ENCODE measurements around the gene ZGPAT.

Gene ZGPAT

GRCh38 chr20:63734946-63735858 is 27.4 kb downstream of the ZGPAT start:
- no peak for DNase-seq

DNA sequence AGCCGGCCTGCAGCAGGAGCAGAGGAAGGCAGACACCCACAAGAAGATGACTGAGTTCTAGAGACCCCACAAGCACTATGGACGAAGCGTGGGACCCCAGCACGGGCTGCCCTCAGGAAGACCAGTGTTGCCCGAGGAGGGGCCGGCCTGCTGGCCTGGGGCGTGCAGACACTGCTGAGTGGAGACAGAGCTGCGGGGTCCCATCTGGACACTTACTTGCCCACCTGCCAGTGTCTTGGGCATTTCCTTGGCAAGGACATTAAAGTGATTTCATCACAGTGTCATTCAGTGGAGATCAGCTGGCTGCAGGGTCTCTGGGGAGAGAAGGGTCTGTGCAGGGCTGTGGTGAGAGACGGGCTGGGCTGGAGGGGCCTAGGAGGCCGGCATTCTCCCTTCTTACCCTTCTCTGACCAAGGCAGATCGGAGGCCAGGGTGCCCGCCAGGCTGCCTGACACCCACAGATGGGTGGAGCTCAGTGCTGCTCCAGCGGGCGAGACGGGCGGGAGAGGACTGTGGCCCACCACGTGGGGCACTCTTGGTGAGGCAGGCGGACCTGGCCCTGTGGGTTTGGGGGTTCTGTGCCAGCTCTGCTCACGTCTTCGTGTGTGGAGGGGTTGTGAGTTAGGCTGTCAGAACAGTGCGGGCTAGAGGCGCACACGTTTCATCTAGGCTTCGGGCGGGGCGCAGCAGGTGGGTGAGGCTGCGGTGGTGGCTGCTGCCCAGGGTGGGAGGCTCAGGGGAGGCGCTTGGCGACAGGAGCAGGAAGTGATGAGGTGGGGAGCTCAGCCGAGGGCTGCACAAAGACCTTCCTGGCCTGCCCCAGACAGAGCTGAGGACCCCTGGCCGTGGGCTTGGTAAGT is 28.2 kb downstream of the ZGPAT start, which contains the start of gene LIME1:
Gene LIME1, plus strand, starts transcription at position 806 of the 860 bp plus-strand sequence. CDS start 886 bp downstream, outside the sequence.
- DNase-seq: no peak

DNA sequence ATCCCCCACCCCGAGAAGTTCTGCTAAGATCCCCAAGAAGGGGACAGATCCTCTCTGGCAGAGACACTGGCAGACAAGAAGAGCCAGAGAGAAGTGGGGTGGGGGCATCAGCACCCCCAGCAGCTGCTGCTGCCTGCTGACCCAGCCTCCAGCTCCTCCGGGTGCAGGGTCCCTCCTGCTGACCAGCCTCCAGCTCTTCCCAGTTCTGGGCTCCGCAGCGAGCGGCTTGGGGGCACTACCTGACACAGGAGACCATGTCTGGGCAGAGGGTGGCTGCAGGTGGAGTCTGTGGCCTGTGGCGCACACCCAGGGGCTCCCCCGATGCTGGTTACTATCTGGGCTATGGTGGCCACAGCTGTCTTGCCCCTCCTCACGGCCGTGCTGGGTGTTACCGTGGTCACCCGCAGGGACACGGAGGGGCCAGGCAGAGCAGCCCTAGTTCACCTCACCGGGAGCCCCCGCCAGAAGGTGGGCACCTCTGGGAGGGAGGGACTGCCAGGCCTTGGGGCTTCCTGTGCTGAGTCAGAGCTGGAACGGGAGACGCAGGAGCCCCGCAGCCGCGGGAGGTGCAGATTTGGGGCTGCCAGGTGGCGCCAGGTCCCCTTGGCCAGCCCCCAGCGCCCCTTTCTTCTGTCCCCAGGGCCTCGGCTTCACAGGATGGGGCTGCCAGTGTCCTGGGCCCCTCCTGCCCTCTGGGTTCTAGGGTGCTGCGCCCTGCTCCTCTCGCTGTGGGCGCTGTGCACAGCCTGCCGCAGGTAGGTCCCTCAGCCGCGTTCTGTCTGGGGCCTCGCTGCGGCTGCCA is 29.3 kb downstream of the ZGPAT start:
- peak; percentile 31 for DNase-seq

- no peak for DNase-seq
These were observed 29.8 kb downstream of the ZGPAT start for GRCh38 chr20:63737695-63737944.

DNA sequence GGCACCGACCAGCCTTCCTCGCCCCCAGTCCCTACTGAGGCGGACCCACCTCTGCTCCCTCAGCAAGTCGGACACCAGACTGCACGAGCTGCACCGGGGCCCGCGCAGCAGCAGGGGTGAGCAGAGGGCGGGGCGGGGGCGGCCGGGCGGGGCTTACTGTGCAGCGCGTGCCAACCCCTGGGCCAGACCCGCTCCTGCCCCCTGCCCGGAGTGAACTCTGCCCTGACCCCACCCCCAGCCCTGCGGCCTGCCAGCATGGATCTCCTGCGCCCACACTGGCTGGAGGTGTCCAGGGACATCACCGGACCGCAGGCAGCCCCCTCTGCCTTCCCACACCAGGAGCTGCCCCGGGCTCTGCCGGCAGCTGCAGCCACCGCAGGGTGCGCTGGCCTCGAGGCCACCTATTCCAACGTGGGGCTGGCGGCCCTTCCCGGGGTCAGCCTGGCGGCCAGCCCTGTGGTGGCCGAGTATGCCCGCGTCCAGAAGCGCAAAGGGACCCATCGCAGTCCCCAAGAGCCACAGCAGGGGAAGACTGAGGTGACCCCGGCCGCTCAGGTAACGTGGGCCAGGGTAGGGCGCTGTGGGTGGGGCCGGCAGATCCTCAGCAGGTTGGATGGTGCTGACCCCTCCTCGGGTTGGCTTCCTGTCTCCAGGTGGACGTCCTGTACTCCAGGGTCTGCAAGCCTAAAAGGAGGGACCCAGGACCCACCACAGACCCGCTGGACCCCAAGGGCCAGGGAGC is 30.3 kb downstream of the ZGPAT start:
- DNase-seq: peak; percentile 23

DNA sequence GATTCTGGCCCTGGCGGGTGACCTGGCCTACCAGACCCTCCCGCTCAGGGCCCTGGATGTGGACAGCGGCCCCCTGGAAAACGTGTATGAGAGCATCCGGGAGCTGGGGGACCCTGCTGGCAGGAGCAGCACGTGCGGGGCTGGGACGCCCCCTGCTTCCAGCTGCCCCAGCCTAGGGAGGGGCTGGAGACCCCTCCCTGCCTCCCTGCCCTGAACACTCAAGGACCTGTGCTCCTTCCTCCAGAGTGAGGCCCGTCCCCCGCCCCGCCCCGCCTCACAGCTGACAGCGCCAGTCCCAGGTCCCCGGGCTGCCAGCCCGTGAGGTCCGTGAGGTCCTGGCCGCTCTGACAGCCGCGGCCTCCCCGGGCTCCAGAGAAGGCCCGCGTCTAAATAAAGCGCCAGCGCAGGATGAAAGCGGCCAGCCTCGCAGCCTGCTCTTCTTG is 30.9 kb downstream of the ZGPAT start:
- peak; percentile 5 for DNase-seq

GRCh38 chr20:63739130-63740069 is 31.6 kb downstream of the ZGPAT start, which contains the start of gene SLC2A4RG:
TSS of gene SLC2A4RG (plus strand) at chr20:63739776. CDS start at chr20:63739913, 137 bp downstream.
- DNase-seq: peak; percentile 46

- no peak for DNase-seq
These were observed 32.3 kb downstream of the ZGPAT start for GRCh38 chr20:63740070-63740626.

DNA sequence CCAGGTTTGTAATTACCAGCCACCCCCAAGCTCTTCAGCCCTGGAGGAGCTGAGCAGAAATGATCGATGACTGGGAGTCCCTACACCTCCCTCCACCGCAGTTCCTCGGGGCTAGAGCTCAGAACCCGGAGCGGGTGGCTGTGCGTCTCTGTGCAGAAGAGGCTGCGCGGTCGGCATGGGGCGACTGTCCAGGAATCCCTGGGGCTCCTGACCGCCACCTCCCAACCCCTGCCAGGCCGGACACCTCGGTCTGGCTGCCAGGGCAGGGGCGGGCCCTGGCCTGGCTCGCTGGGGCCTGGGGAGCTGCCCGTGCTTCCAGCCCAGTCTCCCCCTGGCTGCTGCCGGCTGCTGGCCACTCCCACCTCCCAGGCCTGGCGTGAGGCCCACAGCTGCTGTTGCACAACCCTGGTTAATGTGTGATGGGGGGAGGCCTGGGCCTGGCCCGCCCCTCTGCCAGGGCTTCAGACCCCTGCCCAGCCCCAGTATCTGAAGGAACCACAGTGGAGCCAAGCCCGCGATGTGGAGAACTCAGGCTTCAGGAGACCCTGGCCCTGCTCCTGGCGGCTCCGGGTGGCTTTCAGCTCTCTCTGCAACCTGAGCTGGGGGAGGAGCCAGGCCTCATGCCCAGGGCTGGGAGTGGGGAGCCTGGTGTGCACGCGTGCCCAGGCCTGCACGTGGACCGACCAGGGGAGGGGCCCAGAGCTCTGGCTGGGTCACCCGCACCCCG is 33.0 kb downstream of the ZGPAT start:
- peak; percentile 69 for DNase-seq

GRCh38 chr20:63741354-63741675 is 33.5 kb downstream of the ZGPAT start:
- DNase-seq: no peak

GRCh38 chr20:63741676-63742380 is 34.0 kb downstream of the ZGPAT start:
- DNase-seq: no peak

- no peak for DNase-seq
These were observed 34.7 kb downstream of the ZGPAT start for GRCh38 chr20:63742381-63743024.

GRCh38 chr20:63743210-63743970 is 35.6 kb downstream of the ZGPAT start:
- DNase-seq: no peak

DNA sequence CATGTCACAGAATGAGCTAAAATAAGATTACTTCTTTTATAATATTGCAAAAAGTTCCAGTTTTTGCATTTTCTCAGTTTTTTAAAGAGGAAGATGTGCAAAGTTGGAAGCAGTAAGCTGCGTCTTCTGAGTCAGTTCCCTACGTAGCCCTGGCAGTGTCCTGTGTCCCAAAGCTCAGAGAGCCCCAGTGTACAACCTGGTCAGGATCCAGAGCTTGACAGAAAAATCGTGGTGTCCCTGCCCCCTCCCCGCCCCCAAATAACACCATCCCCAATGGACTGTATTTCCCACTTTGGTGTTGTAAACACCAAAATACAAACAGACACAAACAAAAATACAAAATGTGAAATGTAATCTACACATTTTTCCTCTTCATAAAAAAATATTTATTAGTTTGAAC is 36.3 kb downstream of the ZGPAT start:
- no peak for DNase-seq

DNA sequence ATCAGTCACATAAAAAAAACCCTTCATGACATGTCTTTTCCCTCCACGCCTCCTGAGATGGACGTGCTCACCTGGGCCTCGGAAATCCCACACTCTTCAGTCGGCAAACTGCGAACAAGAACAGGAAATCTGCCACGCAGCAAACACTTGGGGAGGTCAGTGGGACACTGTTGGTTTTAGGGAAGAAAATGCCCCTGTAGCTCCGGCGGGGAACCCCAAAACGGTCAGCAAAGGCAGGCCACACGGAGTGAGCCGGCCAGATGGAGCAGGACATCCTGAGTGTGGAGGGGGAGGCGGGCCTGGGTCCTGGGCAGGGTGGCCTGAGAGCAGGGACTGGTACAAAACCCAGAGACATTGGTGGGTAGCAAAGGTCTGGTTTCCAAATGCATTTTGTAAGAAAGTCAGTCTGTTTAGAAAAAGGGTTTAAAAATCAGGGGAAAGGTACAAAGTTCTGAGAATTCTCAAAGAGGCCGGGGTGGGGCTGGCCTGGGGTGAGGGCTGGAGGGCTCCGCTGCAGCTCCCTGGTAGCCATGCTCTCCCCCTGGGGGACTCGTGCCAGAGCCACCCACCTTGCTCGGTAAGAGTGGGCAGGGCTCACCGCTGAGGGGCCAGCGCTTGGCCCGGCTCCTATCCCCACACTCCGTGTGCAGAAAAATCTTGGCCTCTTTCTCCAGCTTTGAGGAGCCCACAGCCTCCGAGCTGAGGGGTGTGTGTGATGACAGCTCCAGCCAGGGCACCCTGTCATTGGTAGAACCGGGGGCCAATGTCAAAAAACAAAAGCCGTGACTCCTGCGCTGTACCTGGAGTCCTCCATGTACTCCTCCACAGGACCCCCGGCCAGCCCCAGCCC is 37.0 kb downstream of the ZGPAT start:
- no peak for DNase-seq

GRCh38 chr20:63745424-63745805 is 37.6 kb downstream of the ZGPAT start:
- no peak for DNase-seq
